Stimulated activated CD4-positive, alpha-beta T cell treated with anti-CD3 and anti-CD28 coated beads, Interleukin-12 subunit alpha, Interleukin-12 subunit beta, amount 100 ng/mL, for 48 hours (primary cell): ENCODE data around the gene PLAC1.

Experiments
- DNase-seq, 3 donors: peaks; one replicate each; pipeline ENCODE4 v3.0.0-alpha.2; 2020; ENCODE audit warnings: low read depth in 2 of 3, low spot score in 1 of 3

Gene PLAC1

DNA sequence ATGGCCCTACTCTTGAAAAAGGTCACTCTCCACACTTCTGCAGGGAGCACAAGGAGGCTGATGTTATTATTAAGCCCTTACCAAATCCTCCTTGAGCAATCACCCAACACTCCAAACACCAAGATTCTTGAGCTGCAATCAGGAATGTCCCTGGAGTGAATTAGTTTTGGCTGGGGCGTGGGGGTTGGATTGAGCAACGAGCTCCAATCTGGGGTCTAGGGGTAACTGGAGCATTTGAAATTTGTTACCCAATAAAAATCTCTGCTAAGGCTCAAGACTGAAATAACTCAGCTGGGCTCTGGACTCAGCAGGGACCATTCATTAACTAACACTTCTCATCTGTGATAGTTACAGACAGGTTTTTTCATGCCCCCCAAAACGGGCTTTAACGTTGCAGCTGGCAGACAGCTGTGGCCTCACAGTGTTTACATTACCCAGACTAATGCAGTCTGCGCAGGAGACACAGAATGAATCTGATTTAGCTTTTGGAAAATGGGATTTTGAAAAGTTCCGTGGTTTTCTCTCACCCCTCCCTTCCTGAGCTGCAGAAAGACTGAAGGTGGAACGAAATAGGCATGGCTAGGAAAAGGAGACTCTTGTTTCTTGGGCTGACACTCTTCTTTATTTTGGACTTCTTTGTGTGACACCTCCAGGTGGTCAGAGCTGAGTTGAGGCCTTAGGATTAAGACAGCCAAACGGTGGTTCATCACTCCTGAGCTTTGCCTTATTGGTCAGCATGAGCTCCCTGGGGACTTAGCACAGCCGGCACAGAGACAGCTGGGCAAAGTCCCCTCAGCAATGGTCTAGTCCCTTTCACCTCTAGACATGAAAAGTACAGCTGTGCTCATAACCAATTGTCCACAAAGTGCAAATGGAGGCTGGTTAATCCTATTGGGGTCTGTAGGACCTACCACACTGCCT lies 26.6 kb downstream of the PLAC1 start:
- no peak for DNase-seq

DNA sequence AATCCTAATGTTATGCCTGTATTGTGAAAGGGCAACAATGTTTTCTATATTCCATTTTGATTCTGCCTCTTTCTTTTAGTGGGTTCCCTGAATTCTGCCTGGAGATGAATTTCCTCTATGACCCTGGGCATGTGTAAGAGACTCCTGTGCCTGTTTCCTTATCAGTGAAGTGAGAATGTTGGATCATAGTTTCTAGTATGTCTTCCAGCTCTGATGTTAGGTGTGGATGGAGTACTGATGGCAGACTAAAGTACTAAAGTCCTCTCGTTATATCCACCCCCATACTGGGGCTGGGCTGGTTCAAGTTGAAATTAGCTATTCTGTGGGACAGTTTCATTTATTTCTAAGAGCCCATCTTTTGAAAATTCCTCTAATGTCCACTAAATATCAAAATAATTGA lies 29.6 kb downstream of the PLAC1 start:
- no peak for DNase-seq

DNA sequence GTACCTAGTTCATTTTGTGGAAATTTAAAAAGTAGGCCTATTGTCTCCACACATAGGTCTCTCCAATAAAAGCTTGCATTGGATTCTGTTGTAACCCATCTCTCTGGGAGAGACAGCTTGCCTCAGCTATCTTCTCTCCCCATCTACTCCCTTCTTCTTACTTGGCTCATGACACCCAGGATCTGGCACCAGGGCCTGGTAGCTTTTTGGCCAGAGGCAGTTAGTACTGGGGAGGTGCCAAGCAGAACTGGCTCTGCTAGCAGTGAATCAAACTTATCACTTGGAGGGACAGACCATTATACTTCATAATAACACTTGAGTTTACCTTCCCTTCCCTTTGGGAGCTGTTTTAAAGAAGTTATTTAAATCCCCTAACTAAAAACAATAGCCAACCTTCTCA lies 31.8 kb downstream of the PLAC1 start:
- no peak for DNase-seq

DNA sequence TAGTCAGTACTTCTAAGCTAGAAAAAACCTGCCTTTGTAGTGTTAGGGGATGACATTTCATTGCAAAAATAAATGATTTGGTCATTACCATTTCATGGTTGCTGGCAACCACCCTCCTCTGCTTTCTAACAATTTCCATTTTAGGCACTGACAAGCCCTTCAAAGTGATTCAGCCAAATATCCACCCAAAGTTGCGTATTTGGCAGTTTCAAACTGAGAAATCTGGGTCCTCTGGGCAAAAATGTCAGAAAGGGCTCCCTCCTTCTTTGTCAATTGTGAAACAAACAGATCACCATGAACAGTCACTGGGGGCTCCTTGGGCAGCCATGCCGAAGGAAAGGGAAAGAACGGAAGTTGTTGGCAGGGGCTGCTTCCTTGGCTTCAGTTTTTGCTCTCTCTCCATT lies 33.0 kb downstream of the PLAC1 start:
- peak in 1 of 3 donors; percentile 12 for DNase-seq

DNA sequence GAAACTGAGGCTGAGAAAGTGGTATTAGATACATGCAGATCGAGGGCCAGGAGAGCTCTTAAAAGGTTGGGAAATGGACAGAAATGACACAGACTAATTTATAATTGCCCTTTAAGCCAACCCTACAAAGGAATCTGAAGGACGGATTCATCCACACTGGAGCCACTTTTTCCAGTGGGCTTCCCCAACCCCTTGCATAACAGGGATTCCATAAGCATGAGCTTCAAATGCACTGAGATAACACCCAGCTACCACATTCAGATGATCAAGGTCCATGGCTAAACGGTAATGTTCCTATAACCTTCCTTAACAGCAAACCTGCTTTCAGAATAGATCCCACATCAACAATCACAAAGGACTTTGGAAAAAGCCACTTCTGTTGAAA lies 34.2 kb downstream of the PLAC1 start:
- no peak for DNase-seq

DNA sequence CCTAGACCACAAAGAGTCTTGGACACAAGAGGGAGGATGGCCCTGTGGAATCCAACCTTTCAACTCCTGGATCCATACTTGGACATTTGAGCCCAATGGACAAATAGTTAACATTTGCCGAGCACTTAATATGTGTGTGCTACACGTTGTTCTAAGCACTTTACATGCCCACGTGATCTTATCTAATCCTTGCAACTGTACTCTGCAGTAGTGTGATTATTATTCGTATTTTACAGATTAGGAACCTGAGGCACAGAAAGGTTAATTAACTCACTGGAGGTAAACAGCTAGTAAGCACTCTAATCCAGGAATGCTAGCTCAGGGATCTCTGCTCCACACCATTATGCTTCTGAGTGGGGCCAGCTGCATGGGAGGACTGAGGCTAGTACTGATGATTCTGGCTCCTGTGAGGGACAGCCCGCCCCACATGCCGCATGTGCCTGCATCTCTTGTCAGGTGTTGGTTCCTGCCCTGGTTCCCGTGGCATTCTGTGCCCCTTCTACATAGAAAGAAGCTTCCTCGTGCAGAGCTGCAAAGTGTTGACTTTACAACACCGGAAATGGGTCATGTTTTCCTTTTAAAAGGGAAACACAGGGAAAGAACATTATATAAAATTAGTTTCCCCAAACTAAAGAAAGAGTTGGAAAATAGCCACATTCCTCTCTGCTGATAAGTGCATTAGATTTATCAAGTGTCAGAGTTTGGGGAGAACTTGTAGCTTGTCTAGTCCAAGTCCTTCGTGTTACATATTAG lies 34.8 kb downstream of the PLAC1 start:
- no peak for DNase-seq

DNA sequence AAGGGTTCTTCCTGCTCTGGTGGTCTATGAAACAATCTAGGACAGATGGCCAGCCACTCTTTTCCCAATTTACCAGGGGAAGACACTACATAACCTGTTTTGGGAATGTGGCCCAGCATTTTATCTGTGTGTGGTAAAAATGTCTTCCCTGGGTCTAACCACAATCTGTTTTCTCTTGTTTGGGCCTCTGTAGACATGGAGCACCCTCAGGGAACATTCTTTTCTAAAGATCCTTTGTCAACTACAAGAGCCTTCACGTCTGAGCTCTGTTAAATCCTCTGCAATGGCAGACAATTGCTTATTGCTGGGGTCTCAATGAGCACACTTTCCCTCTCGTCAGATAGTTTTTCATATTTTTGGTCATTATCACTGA lies 35.5 kb downstream of the PLAC1 start:
- no peak for DNase-seq

DNA sequence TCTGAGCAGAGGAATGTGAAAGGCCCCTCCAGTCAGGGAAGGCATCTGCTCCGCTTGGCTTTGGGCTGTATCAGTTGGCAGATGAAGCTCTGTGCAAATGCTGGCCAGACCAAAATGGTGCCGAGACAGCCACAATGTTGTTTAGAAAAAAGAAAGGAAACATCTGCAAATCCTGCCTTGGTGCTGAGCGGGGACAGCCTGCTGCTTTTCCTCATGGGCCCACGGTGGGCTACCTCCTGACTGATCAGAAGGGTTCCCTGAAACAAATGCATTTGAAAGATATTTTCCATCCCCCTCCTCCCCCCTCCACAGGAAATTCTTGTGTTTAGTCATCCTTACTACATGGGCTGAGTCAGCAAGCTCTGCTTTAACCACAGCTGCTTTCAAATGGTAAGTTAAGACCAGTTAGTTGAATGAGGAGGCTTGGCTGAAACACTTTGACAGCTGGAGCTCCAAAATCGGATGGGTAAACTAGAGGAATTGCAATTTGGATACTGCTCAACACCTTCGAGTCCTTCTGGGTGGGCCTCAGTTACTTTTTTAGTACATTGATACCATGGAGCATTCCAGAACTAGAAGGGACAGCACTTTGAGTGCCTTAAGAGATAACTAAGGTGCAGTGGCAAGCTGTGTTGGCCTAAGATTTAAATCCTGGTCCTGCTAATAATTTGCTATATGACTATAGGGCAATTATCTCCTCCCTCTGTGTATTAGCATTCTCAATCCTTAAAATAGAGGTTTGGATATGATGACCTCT lies 36.0 kb downstream of the PLAC1 start:
- DNase-seq, result peak in 1 of 3 donors; percentile 32

DNA sequence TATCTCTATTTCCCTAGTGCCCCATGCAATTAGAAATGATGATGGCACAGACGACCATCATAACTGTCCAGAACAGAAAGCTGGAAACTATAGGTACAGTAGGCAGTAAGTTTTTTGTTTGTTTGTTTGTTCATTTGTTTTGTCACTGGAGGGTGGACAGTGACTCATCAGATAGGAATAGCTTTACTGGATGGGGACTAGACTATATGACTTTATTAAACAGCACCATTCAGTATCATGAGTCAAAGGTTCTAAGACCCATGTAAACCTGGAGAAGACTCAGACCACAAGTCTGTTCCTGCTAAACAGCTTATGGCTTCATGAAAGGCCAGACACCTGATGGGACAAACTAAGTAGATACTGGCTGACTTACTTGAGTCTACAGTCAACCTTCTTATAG lies 38.4 kb downstream of the PLAC1 start:
- no peak for DNase-seq

DNA sequence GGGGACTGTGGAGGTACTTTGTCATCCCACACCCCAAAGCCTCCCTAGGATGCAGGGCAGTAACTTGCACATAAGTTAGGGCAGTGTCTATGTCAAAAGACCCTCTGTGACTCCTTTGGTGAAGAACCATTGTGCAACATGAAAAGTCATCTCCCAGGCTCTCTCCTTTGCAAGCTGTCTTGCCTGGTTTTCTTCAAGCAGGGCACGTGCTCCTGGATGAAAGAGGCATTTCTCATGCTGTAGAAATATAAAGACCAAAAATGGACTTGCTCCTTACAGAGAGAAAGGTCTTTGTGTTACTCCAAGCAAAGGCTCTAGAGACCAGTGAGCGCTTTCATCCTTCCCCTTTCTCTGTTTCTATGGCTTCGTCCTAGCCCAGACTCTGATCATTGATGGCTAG lies 44.9 kb downstream of the PLAC1 start:
- no peak for DNase-seq

DNA sequence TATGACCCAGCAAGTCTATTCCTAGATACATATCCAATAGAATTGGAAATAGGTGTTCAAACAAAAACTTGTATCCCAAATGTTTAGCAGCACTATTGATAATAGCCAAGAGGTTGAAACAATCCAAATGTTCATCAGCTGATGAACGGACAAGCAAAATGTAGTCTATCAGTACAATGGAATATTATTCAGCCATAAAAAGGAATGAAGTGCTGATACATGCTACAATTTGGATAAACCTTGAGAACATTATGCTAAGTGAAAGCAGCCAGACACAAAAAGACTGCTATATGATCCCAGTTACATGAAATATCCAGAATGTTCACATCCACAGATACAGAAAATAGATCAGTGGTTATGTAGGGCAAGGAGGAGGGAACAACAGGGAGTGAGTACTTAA lies 50.1 kb downstream of the PLAC1 start:
- DNase-seq, result no peak

DNA sequence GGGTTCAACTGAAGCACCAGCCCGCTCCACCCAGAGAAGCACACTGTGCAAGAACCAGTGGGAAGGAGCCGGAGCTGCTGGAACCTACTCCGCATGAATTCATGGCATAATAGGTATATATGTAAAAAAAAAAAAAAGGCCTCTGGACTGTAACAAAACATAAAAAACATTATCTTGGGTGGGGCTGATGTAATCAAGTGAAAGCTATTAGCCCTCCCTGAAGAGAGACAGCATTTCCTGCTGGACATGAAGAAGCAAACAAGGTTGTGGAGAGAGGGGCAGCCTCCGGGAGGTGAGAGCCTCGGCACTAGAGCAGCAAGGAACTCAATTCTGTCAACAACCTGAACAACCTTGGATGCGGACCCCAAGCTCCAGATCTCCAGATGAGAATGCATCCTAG lies 50.7 kb downstream of the PLAC1 start:
- DNase-seq, result no peak

DNA sequence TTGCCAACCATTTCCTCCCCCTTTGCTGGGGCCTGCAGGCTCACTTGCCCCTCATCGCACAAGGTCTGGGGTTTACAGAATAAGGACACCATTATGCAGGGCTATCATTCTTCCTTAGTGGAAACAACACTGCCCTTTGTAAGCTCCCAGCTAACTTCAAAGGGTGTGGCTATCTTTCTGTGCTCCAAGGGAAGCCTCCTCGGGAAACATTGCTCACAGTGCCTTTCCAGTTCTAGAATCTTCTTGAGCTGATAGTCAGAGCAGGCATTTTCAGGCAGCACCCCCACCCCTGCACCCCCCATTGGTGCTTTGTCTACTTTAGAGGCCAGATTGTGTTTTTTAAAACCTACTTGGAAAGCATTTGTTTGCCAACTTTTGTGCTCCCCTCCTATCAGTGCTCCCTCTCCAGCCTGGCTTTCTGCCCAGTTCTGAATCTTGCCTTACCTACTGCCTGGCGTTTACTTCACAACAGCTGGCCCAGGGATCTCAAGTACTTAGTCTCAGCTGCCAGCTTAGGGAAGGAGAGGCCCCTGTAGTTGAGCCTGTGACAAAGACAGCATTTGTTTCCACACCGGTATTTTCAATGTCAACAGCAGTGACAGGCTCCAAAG lies 53.5 kb downstream of the PLAC1 start:
- DNase-seq, result no peak

DNA sequence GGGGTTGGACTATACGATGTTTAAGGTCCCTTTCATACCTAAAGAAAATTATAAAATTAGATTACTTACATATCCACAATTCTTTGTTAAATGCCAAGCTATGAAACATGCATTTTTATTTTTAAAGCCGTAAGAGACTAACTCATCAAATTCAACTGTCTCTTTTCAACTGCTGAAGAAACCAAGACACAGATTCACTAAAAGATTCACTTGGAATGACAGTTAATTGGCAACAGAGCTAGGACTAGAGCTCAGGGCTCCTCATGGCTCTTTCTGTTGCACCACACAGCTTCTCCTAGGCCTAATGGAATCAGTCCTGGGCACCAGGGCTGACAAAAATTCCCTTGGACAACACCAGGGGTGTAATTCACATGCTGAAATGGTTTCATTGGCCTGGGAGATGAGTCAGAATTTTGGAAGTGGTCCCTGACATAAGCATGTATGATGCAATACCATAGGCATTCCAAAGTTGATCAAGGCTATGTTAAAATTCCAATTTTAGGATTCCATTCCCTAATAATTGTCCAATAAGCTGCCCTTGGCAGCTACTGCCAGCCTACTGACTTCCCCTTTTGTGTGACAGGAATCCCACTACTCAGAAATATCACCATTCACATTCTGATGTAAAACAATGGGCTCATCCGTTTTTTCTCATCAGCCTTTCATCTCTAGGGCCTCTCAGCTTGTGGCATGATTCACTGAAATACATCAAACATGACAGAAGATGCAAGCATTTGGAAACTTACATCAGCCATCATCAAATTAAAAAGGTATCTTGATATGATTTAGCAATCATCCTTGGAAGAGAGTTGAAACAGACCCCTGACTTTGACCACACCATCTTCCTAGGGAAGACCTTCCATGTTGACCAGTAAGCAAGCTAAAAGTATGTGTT lies 54.2 kb downstream of the PLAC1 start:
- no peak for DNase-seq

DNA sequence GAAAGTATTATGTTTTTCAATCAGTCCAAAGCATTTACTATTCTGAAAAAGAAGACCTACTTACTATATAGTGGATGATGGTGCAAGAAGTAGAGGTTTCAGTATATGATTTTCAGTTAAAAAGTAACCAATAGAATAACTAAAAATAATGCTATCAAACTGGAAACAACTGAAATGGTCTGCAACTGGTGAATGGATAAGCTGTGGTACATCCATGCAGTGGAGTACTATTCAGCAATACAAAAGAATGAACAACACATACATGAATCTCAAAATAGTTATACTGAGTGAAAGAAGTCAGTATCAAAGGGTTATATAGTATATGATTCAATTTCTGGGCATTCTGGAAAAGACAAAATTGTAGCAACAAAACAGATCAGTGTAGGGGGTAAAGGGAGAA lies 55.9 kb downstream of the PLAC1 start:
- no peak for DNase-seq

DNA sequence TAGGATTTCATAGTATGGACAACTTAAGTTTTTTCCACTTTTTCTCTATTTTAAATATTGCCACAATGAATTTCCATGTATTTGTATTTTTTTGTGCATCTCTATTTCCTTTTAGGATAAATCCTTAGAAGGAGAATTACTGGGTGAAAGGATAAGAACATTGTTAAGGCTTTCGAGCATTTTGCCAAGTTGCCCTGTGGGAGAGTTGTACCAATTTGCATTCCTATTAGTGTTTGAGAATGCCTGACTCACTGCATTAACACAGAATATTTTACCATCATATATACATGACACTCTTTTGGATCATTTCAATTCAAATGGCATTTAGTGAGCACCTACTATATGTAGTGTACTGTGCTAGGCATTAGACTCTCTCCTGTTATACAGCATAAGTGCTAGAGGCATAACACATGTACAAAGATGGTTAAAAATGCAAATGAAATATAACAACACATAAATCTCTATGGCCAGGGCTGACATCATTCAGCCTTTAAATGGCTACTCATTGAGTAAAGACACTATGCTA lies 57.0 kb downstream of the PLAC1 start:
- no peak for DNase-seq

DNA sequence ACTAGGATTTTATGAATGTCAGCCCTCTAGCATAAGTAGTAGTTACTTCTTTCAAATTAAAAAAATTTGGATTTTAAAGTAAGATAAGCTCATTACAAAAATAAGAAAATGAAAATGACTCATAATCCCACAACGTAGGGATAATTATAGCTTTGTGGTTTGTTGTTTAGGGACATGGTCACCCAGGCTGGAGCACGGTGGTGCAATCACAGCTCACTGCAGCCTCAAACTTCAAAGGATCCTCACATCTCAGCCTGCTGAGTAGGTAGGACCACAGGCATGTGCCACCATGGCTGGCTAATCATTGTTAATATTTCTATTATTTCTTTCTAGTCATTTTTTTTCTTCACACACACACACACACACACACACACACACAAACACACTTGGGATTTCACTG lies 57.6 kb downstream of the PLAC1 start:
- DNase-seq, result no peak

DNA sequence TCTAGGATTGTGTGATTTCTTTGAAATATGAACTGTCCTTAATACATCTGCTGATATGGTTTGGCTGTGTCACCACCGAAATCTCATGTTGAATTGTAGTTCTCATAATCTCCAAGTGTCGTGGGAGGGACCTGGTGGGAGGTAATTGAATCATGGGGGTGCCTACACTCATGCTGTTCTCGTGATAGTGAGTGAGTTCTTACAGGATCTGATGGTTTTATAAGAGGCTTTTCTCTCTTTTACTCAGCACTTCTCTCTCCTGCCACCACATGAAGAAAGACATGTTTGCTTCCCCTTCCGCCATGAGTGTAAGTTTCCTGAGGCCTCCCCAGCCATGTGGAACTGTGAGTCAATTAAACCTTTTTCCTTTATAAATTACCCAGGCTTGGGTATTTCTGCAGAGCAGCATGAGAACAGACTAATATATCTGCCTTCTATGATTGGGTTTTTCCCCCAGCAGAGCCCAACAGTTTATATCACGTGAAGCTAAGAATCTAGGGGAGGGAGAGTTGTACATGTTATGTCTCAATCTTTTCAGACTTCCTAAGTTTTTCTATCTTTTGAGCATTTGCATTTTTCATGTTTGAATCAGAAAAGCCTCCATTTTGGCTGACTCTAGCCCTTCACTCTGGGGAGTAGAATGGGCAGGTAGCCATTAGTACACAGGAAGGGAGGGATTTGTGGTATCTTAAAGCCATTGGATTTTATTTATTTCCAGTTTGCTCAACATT lies 58.9 kb downstream of the PLAC1 start:
- peak; percentile 5 to 38 (median 25) for DNase-seq

DNA sequence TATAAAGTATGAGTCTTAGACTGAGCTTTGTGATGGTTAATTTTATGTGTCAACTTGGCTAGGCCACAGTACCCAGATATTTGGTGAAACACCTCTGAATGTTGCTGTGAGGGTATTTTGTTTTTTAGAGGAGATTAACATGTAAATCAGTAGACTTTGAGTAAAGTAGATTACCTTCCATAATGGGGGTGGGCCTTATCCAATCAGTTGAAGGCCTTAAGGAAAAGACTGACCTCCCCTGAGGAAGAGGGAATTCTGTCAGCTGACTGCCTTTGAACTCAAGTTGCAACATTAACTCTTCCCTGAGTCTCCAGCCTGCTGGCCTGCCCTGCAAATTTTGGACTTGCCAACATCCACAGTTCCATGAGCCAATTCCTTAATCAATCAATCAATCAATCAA lies 66.0 kb downstream of the PLAC1 start:
- DNase-seq, result no peak
